Keratinocyte (primary cell): Measurements from ENCODE around the gene HHIPL2.

ENCODE experiments used
- CTCF ChIP-seq, 3 experiments: IDR thresholded peaks in 1 of 3; conservative IDR thresholded peaks in 1 of 3; optimal IDR thresholded peaks in 1 of 3; 2 replicates in 2 of 3; 3 replicates in 1 of 3; pipeline versions ENCODE3 to v1.5.1; 2011; ENCODE audit warnings: low read length in 3 of 3, mild to moderate bottlenecking in 3 of 3, moderate library complexity in 2 of 3, control low read depth in 1 of 3, inconsistent platforms in 1 of 3; ENCODE audit not compliant: insufficient read depth in 2 of 3; ENCODE audit errors: extremely low read depth in 1 of 3
- EZH2 ChIP-seq: IDR thresholded peaks from one replicate; pipeline ENCODE4 v1.6.1; 2012; ENCODE audit warnings: inconsistent platforms, mild to moderate bottlenecking, low read length, moderate library complexity

- TF ChIP-seq CTCF (optimal IDR thresholded peaks at IDR 0.05 in 1 of 3, IDR thresholded peaks at IDR 0.05 in 1 of 3, conservative IDR thresholded peaks at IDR 0.05 in 1 of 3; ENCODE audit: extremely low read depth in 1 of 3, insufficient read depth in 2 of 3, low read length in 3 of 3) (no peak), EZH2 (no peak)
These were observed 38.9 kb upstream of the HHIPL2 start for GRCh38 chr1:222586842-222587241.
